GM12878 (cell line): ENCODE results near the gene AMMECR1. TPM values are rescaled to one million over a fixed set of nuclear protein-coding genes. Genes with fewer than 3 reads are reported as not detected.

ENCODE experiments used
- ATAC-seq: fragments of 200-7000 bp; cut with Tn5 transposase; 3 replicates; pipeline ENCODE4 v1.9.1; 2020; ENCODE audit warnings: mild to moderate bottlenecking, moderate library complexity
- BruUV-seq: library from RNA; stranded (reverse); fragments of 400-500 nt; replicated peaks from 2 replicates; lab custom pipeline; 2021; lab: Mats Ljungman, UMichigan
- CTCF ChIA-PET: fragments of 300-600 bp; sonication (Branson Sonifier 250); formaldehyde crosslinking; extraction: SDS; loops from one replicate; lab custom pipeline; 2021; ENCODE audit warnings: inconsistent platforms; lab: Yijun Ruan, JAX
- POLR2A ChIA-PET: fragments of 350-600 bp; formaldehyde crosslinking; extraction: SDS; loops from one replicate; lab custom pipeline; 2021; ENCODE audit warnings: inconsistent platforms; lab: Charles Lee
- RAD21 ChIA-PET: fragments of 300-600 bp; sonication (Branson Sonifier 250); formaldehyde crosslinking; loops from one replicate; lab custom pipeline; 2023; ENCODE audit warnings: antibody characterized with exemption; ENCODE audit not compliant: unreplicated experiment; lab: Charles Lee
- SMC1A ChIA-PET: fragments of 300-600 bp; sonication (Branson Sonifier 250); formaldehyde crosslinking; loops from one replicate; lab custom pipeline; 2023; ENCODE audit not compliant: unreplicated experiment, uncharacterized antibody; lab: Charles Lee
- DNase-seq: peaks from one replicate; pipeline ENCODE4 v3.0.0-alpha.2; 2011; ENCODE audit warnings: low read depth, low spot score
- FAIRE-seq: peaks from 3 replicates; lab custom pipeline; 2011; peaks lifted over from hg19 to GRCh38; lab: Jason Lieb, UNC
- H2AFZ ChIP-seq: 2 replicates; pipeline ENCODE4 v1.6.0; 2011; ENCODE audit warnings: low read depth, low read length, control low read depth; ENCODE audit not compliant: control insufficient read depth
- H3K27ac ChIP-seq: 2 replicates; pipeline ENCODE4 v1.5.1; 2011; ENCODE audit warnings: control low read depth; ENCODE audit not compliant: control insufficient read depth, insufficient read depth
- H3K27me3 ChIP-seq, 2 experiments: replicated peaks in 1 of 2; 2 replicates each; pipeline versions ENCODE4 v1.6.0 to v1.6.1; 2011; ENCODE audit warnings: low read length in 1 of 2; ENCODE audit not compliant: control insufficient read depth in 2 of 2, insufficient read depth in 2 of 2
- H3K36me3 ChIP-seq, 2 experiments: 2 replicates each; pipeline ENCODE4 v1.5.1; 2011; ENCODE audit warnings: low read length in 1 of 2; ENCODE audit not compliant: control insufficient read depth in 2 of 2, insufficient read depth in 2 of 2
- H3K4me1 ChIP-seq: 2 replicates; pipeline ENCODE4 v1.6.1; 2011; ENCODE audit warnings: mild to moderate bottlenecking, low read length, moderate library complexity, mixed read lengths; ENCODE audit not compliant: control insufficient read depth, insufficient read depth
- H3K4me2 ChIP-seq: 2 replicates; pipeline ENCODE4 v1.6.0; 2011; ENCODE audit warnings: control low read depth; ENCODE audit not compliant: control insufficient read depth, insufficient read depth
- H3K4me3 ChIP-seq: fragments of 200-600 bp; sonication (generic); 2 replicates; pipeline ENCODE4 v1.5.1; 2016
- H3K79me2 ChIP-seq: 2 replicates; pipeline ENCODE4 v1.6.0; 2011; ENCODE audit warnings: low read length; ENCODE audit not compliant: control insufficient read depth, insufficient read depth
- H3K9ac ChIP-seq: 2 replicates; pipeline ENCODE4 v1.8.0; 2011; ENCODE audit warnings: low read length, control low read depth, mixed read lengths; ENCODE audit not compliant: control insufficient read depth, insufficient read depth
- H3K9me3 ChIP-seq: replicated peaks from 3 replicates; pipeline ENCODE4 v1.5.1; 2011; ENCODE audit warnings: mild to moderate bottlenecking, low read length; ENCODE audit not compliant: control insufficient read depth, insufficient read depth
- H4K20me1 ChIP-seq: 2 replicates; pipeline ENCODE4 v1.6.0; 2011; ENCODE audit not compliant: control insufficient read depth, insufficient read depth
- CEBPZ ChIP-seq: fragments of 150-350 bp; IDR thresholded peaks from 2 replicates; pipeline ENCODE4 v1.6.1; 2016; ENCODE audit warnings: low read depth, low read length
- CREB1 ChIP-seq: IDR thresholded peaks from 2 replicates; pipeline ENCODE4 v1.6.1; 2012; ENCODE audit warnings: low read depth, mild to moderate bottlenecking, inconsistent platforms
- CREM ChIP-seq: IDR thresholded peaks from 2 replicates; pipeline ENCODE4 v1.6.1; 2014; ENCODE audit warnings: antibody characterized with exemption, low read depth
- NBN ChIP-seq: fragments of 450-650 bp; IDR thresholded peaks from 2 replicates; pipeline ENCODE4 v1.6.1; 2016
- NR2C1 ChIP-seq: fragments of 450-650 bp; IDR thresholded peaks from 2 replicates; pipeline ENCODE4 v1.6.1; 2017; ENCODE audit warnings: antibody characterized with exemption, mild to moderate bottlenecking, moderate library complexity
- RCOR1 ChIP-seq: conservative IDR thresholded peaks from 2 replicates; pipeline ENCODE4 v1.6.1; 2012; ENCODE audit warnings: low read depth, low read length, improper control_type of control experiment
- RELB ChIP-seq: fragments of 450-650 bp; IDR thresholded peaks from 2 replicates; pipeline ENCODE4 v1.6.1; 2017; ENCODE audit warnings: low read depth, mild to moderate bottlenecking, moderate library complexity
- SIX5 ChIP-seq: IDR thresholded peaks from 2 replicates; pipeline ENCODE4 v1.6.1; 2011; ENCODE audit warnings: mild to moderate bottlenecking, low read depth, low read length, moderate library complexity; ENCODE audit not compliant: severe bottlenecking
- TBL1XR1 ChIP-seq: IDR thresholded peaks from 2 replicates; pipeline ENCODE4 v1.6.1; 2012; ENCODE audit warnings: low read depth, low read length, improper control_type of control experiment
- ZBTB33 ChIP-seq: fragments of 450-650 bp; IDR thresholded peaks from 2 replicates; pipeline ENCODE4 v1.6.1; 2017; ENCODE audit warnings: mild to moderate bottlenecking
- ZBTB4 ChIP-seq: fragments of 450-650 bp; formaldehyde crosslinking; IDR thresholded peaks from 2 replicates; pipeline ENCODE4 v1.4.0; 2022; ENCODE audit warnings: mild to moderate bottlenecking, moderate library complexity
- ZNF207 ChIP-seq: fragments of 450-650 bp; IDR thresholded peaks from 2 replicates; pipeline ENCODE4 v1.6.1; 2014; ENCODE audit warnings: antibody characterized with exemption, mild to moderate bottlenecking, borderline replicate concordance
- ZSCAN29 ChIP-seq: fragments of 450-650 bp; IDR thresholded peaks from 2 replicates; pipeline ENCODE4 v1.6.1; 2017; ENCODE audit warnings: mild to moderate bottlenecking, moderate library complexity
- WGBS: methylation state at CpG from one replicate; pipeline ENCODE4 v1.1.6; 2016; ENCODE audit warnings: low lambda C conversion rate; ENCODE audit not compliant: insufficient replicate concordance, insufficient coverage; ENCODE audit errors: missing lambda C conversion rate; 5-methylcytosine and 5-hydroxymethylcytosine counted together
- in situ Hi-C: fragments of 300-500 bp; cut with MboI; formaldehyde crosslinking; loops from 9 replicates; pipeline ENCODE4 v1.14.3; 2018; ENCODE audit warnings: mixed read lengths
- intact Hi-C: fragments of 100-400 bp; cut with micrococcal nuclease; formaldehyde crosslinking; loops from one replicate; pipeline ENCODE4 v1.14.2; 2022; ENCODE audit not compliant: unreplicated experiment
- polyA plus RNA-seq, 11 experiments: library from polyadenylated mRNA; depleted of rRNA in 4 of 11; unstranded in 6 of 11; stranded (reverse) in 5 of 11; fragments of >200 nt; fragmentation: Nextera tagmentation in 4 of 11; fragmentation: Illumina TruSeq in 1 of 11; extraction: Ambion mirVana in 4 of 11; extraction: Trizol in 1 of 11; gene quantifications; 1 replicate in 1 of 11; 2 replicates in 10 of 11; pipeline versions ENCODE4 v1.2.1 to v1.2.3, GENCODE V29; 2011 to 2016; ENCODE audit warnings: inconsistent platforms in 2 of 11, missing spikeins in 2 of 11, low read depth in 1 of 11
- total RNA-seq, 4 experiments: library from RNA; depleted of rRNA in 3 of 4; stranded (reverse); fragments of >200 nt in 3 of 4; fragmentation: Illumina TruSeq in 1 of 4; extraction: Trizol in 1 of 4; gene quantifications; 2 replicates each; pipeline versions ENCODE4 v1.2.1 to v1.2.3, GENCODE V29; 2013 to 2021

The AMMECR1 gene
- total and polyA plus RNA-seq, 10 of the 15 experiments (the other 5 are each of a cell fraction or from before 2014, with no cell fraction given), result 4.9 to 25.6 (median 10.7) TPM

GRCh38 chrX:110183314-110183713, 134.6 kb downstream of the AMMECR1 start (continued):
- no peak for TF ChIP-seq RELB

GRCh38 chrX:110182865-110183264, 135.0 kb downstream of the AMMECR1 start:
- WGBS, result 56% methylated on average over 6 of the region's 6 CpGs
- H3K36me3 ChIP-seq, result no peaks in the 10 kb centered on the region
- H3K4me3 ChIP-seq, result no peak overlapping the region
- intact Hi-C loops (no loop called here), in situ Hi-C loops (no loop called here)
- H2AFZ ChIP-seq, result no peak overlapping the region
- no peaks in the 10 kb centered on the region for H4K20me1 ChIP-seq
- ChIA-PET CTCF (interaction anchor here (1.0 to 2.5 kb wide), 4 partner anchors 14 to 225 kb away, joined by 3 to 6 read pairs (median 4); no protein-coding TSS in a partner anchor), SMC1A (interaction anchor here (0.7 to 1.5 kb wide), 4 partner anchors 13 to 128 kb away, joined by 3 to 4 read pairs (median 3); no protein-coding TSS in a partner anchor), RAD21 (no interaction called here), POLR2A (no interaction called here)
- H3K27me3 ChIP-seq, result no peaks in the 10 kb centered on the region
- H3K4me1 ChIP-seq, result peaks cover 4% of the 10 kb centered on the region
- ATAC-seq (no peak), DNase-seq (no peak), FAIRE-seq (no peak)
- H3K9ac ChIP-seq, result no peak overlapping the region
- no peaks in the 10 kb centered on the region for H3K79me2 ChIP-seq
- H3K27ac ChIP-seq, result no peak overlapping the region
- no TSS peak for BruUV-seq
- no peak for TF ChIP-seq TBL1XR1
- TF ChIP-seq CREB1, result no peak
- no peak for TF ChIP-seq ZBTB4 (CRISPR knock-in tag)
- no peak for TF ChIP-seq RCOR1
- TF ChIP-seq NBN, result no peak
- no peak for TF ChIP-seq CREM
- no peak for TF ChIP-seq NR2C1
- no peak for TF ChIP-seq CEBPZ
- TF ChIP-seq ZBTB33, result no peak
- no peak for TF ChIP-seq SIX5
- no peak for TF ChIP-seq ZNF207
- TF ChIP-seq ZSCAN29, result no peak
- no peak overlapping the region for H3K4me2 ChIP-seq
- no peaks in the 10 kb centered on the region for H3K9me3 ChIP-seq
